ENCODE measurements around the gene COG6.

- TF ChIP-seq CTCF (conservative IDR thresholded peaks at IDR 0.05; ENCODE audit: low read length) (peak; percentile 44), EZH2phosphoT487 (IDR thresholded peaks at IDR 0.05; ENCODE audit: borderline replicate concordance) (no peak)
Observed at GRCh38 chr13:39783051-39783450, 127.6 kb downstream of the COG6 start.

Measured in Loucy (cell line).